H54 (cell line): Measurements from ENCODE around the gene RAD51AP2.
"Not testable (repeated sequence)": the region's sequence is repeated elsewhere in the genome, so short reads cannot be mapped to it uniquely, and the experiment has no call there.

Experiments used
- DNase-seq: peaks from one replicate; pipeline ENCODE4 v3.0.0; 2011; ENCODE audit warnings: low spot score, mixed read lengths; ENCODE audit not compliant: insufficient read length
- FAIRE-seq: peaks from 3 replicates; lab custom pipeline; 2011; peaks lifted over from hg19 to GRCh38; lab: Jason Lieb, UNC
- POLR2A ChIP-seq: IDR thresholded peaks from 2 replicates; pipeline ENCODE4 v1.6.1; 2011; ENCODE audit warnings: low read depth, mild to moderate bottlenecking, low read length

RAD51AP2 gene

DNA sequence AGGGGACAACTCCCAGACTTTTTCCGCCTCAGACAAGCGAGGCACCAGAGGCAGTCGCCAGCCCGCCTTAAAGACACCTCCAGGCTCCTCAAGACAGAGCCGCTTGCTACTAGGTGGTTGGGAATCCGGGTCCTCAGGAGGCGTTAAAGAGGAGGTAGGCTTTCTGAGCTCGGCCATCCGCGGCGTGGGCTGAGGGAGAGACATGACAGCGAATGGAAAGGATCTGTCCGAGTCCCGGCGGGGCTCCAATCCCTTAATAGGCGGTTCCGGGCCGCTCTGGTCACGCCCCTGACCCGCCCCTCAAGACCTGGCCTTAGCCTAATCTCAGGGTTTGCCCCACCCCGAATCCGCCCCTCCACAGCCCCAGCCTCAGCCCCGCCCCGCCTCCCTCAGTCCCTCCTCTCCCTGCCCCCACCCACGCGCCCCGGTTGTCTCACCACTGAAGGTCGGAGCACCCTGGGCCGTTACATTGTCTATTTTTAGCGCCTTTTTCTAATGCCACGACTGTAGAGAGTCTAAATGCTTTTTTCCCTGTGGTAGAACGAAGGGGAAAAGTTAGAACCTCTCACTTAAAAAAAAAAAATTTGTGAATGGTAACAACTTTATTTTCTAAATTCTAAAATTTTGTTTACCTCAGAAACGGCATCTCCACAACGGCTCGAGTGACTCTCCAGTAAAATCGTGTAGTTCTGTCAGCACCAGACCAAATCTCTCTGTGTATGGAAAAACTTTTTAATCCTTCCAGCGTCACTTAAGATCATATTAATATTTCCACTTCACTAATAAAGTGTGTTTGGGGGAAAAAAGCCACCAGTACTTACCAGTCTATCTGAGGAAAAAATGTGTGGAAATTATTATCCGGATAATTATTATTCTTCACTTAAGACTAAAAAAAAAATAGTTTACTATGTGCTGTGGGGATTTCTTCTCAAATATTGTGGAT is at the start of gene RAD51AP2:
Gene RAD51AP2 (minus strand): TSS at position 229 of the 943 bp plus-strand sequence. CDS start 25 bp downstream, at position 204.
- TF ChIP-seq POLR2A, result peak; percentile 47; the same call in 1 of the 2 replicates
- DNase-seq, result peak; percentile 44
- no peak for FAIRE-seq

DNA sequence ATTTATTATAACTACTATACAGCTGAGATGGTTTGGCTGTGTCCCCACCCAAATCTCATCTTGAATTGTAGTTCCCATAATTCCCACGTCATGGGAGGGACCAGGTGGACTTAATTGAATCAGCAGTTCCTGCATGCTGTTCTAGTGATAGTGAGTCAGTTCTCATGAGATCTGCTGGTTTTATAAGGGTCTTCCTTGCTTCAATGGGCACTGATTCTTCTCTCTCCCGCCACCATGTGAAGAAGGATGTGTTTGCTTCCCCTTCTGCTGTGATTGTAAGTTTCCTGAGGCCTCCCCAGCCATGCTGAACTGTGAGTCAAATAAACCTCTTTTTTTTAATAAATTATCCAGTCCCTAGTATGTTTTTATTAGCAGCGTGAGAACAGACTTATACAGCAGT is 47.5 kb upstream of the RAD51AP2 start:
- FAIRE-seq, DNase-seq: not testable (repeated sequence)

DNA sequence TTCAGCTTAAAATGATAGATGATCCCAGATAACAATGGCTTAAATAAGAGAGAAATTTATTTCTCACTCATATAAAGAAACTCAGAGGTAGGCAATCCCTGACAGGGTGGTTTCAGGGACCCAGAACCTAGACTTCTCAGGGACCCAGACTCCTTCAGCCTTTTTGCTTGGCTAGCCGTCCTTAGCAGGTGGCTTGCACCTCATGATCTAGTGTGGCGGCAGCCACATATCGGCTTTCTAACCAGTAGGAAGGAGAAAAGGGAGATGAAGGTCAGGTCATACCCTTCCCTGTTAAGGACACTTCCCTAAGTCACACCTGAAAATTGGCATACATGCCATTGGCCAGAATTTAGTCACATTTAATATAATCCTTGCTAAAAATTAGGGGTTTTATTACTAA is 40.6 kb upstream of the RAD51AP2 start:
- FAIRE-seq, result no peak
- no peak for TF ChIP-seq POLR2A
- no peak for DNase-seq

DNA sequence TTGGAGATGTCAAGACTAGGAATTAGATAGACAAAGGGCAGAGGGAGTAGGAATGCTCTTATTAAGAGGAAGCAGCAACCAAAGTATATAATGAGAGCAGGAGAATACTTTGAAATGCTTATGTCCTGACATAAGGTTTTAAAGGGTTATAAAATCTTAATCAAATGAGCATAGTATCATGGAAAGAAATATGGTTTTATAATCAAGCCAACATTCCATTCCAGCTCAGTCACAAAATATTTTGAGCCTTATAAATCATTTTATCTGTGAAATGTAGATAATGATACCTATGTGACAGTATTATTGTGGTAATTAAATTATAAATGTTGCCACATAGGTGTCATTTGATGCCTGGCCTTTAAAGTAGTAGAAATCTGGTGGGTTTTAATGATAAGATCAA is 39.8 kb upstream of the RAD51AP2 start:
- no peak for FAIRE-seq
- TF ChIP-seq POLR2A, result no peak
- no peak for DNase-seq

DNA sequence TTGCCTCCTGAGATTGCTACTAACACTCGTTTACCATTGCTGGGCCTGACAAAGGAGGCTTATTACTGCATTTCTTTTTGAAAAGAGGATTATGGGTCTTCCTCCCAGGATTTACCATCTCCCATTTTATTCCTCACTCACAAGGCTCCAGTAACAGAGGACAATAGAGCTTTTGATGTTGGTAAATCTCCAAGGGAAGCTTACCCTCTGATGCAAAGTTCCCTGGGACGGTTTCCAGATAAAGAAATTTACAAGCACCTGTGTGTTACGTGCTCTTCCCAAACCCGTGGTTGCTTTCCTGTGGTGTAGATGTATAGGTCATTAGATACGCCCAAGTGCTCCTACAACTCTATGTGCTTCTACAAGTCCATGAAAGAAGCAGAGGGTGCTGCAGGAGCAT is 39.4 kb upstream of the RAD51AP2 start:
- DNase-seq (no peak), FAIRE-seq (no peak)
- TF ChIP-seq POLR2A, result no peak

- no peak for FAIRE-seq
Measured at GRCh38 chr2:17555150-17555549, 36.9 kb upstream of the RAD51AP2 start.

GRCh38 chr2:17550907-17551306 is 32.7 kb upstream of the RAD51AP2 start:
- DNase-seq (no peak), FAIRE-seq (no peak)
- no peak for TF ChIP-seq POLR2A

More at GRCh38 chr2:17555150-17555549, 36.9 kb upstream of the RAD51AP2 start:
- no peak for DNase-seq
- TF ChIP-seq POLR2A, result no peak

- no peak for DNase-seq
- TF ChIP-seq POLR2A, result no peak
- FAIRE-seq, result no peak
Measured at GRCh38 chr2:17547737-17548136, 29.5 kb upstream of the RAD51AP2 start.

GRCh38 chr2:17547237-17547636 is 29.0 kb upstream of the RAD51AP2 start:
- TF ChIP-seq POLR2A, result no peak
- FAIRE-seq (no peak), DNase-seq (no peak)

DNA sequence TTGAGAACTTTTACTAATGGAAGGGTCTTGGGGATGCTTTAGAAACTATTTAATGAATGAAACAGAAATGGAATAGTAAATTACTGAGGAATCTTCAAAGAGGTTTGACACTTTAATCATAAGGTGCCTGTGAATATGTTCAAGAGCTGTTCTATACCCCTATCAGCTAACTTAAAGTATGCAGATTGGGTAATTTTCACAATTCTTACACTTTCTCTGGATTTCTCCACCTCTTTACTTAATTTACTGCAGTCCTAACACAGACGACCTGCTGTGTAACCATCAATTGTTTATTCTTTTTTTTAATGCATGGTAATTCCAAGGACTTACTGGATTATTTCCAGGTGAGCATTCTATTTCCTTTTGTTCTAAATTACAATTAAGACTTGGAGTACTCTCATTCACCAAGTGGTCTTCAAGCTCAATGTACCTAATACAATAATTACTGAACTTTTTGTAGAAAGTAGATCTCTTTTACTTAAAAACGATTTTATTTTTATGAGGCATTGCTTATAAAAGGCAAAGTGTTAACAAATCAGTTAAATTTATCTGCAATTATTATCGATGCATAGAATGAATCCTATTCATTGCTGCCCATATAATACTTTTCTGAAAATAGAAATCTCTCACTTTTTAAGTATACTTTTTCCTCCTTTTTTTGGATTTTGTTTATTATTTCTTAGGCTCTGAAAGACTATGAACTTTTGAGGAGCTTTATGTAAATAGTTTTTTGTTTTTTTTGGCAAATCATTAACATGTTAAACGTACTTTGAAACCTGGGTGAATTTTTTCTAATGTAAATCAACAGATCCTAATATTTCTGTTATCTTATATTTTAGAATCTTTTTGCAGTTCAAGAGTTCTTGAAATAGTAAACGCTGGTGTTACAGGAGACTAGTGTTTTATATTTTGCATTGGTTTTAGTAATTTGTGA is 27.7 kb upstream of the RAD51AP2 start:
- no peak for TF ChIP-seq POLR2A
- FAIRE-seq (no peak), DNase-seq (no peak)

DNA sequence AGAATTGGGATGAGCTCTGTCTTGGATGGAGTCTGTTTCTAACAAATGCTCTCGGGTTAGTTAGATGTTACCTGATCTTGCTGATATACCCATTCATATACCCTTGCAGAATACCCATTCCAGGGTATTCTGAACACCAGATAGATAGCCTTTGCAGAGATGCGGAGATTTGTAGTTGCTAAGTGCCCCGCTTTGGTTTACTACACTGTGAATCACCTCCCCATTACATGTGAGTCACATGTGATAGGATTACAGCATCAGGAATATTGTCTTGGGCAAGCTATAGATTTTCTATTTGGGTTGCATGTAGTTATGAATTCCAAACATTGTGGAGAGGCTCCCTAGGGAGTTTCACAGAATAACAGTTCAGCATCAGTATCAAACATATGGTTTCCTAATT is 26.0 kb upstream of the RAD51AP2 start:
- FAIRE-seq, result no peak
- no peak for DNase-seq
- no peak for TF ChIP-seq POLR2A

- FAIRE-seq (no peak), DNase-seq (no peak)
Measured at GRCh38 chr2:17543848-17544247, 25.6 kb upstream of the RAD51AP2 start.

GRCh38 chr2:17543131-17543660 is 25.0 kb upstream of the RAD51AP2 start:
- TF ChIP-seq POLR2A, result no peak
- no peak for FAIRE-seq
- DNase-seq, result no peak

More at GRCh38 chr2:17543848-17544247, 25.6 kb upstream of the RAD51AP2 start:
- no peak for TF ChIP-seq POLR2A

DNA sequence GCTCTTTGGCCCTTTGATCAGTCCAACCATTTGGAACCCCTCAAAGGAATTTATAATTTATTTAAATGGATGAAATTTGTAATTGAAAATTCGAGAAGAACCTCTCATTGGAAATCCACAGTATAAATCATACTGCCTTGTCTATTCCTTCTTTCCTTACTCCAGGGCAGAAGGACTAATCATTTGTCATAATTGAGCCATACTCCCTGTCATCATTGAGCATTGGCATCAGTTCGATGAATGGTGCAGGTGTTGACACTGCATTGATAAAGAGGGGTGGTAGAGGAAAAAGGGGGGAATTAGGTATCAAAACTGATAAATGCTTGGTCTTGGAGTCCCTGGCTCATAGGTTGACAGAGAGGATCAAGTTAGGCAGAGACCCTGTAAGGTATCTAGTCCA is 24.2 kb upstream of the RAD51AP2 start:
- no peak for TF ChIP-seq POLR2A
- DNase-seq, result no peak
- no peak for FAIRE-seq
